HL-60 (cell line): ENCODE results near the gene SHOC1.

ENCODE experiments used
- DNase-seq, 2 experiments: peaks; one replicate each; pipeline ENCODE4 v3.0.0-alpha.2; 2010 to 2020; ENCODE audit warnings: low read depth in 1 of 2, low spot score in 1 of 2
- H3K27ac ChIP-seq: fragments of 250-450 bp; sonication (Bioruptor Pico); replicated peaks from 2 replicates; pipeline ENCODE4 v1.5.1; 2020; ENCODE audit warnings: mild to moderate bottlenecking, moderate library complexity
- H3K27me3 ChIP-seq: fragments of 250-450 bp; sonication (Bioruptor Pico); 2 replicates; pipeline ENCODE4 v1.5.1; 2021; ENCODE audit warnings: mild to moderate bottlenecking, moderate library complexity; ENCODE audit not compliant: insufficient read depth, poor library complexity, severe bottlenecking
- H3K4me3 ChIP-seq: replicated peaks from 2 replicates; pipeline ENCODE4 v1.5.1; 2011; ENCODE audit warnings: mild to moderate bottlenecking, control low read depth, low read length; ENCODE audit not compliant: insufficient read depth
- GABPA ChIP-seq: IDR thresholded peaks from 2 replicates; pipeline ENCODE4 v1.6.1; 2012; ENCODE audit warnings: low read depth
- POLR2AphosphoS5 ChIP-seq: IDR thresholded peaks from 2 replicates; pipeline ENCODE4 v1.6.1; 2012; ENCODE audit warnings: low read depth
- SPI1 ChIP-seq: IDR thresholded peaks from 2 replicates; pipeline ENCODE4 v1.6.1; 2012; ENCODE audit warnings: low read depth, mild to moderate bottlenecking, borderline replicate concordance
- TF ChIP-seq, protein P1 (sequence below): IDR thresholded peaks from one replicate; pipeline ENCODE4 v1.5.1; 2011; ENCODE audit warnings: low read length, control low read depth, inconsistent platforms; ENCODE audit not compliant: insufficient read depth
- TF ChIP-seq, protein P2 (sequence below): IDR thresholded peaks from 2 replicates; pipeline ENCODE4 v1.6.1; 2012; ENCODE audit warnings: low read depth; ENCODE audit not compliant: insufficient replicate concordance

SHOC1 gene

DNA sequence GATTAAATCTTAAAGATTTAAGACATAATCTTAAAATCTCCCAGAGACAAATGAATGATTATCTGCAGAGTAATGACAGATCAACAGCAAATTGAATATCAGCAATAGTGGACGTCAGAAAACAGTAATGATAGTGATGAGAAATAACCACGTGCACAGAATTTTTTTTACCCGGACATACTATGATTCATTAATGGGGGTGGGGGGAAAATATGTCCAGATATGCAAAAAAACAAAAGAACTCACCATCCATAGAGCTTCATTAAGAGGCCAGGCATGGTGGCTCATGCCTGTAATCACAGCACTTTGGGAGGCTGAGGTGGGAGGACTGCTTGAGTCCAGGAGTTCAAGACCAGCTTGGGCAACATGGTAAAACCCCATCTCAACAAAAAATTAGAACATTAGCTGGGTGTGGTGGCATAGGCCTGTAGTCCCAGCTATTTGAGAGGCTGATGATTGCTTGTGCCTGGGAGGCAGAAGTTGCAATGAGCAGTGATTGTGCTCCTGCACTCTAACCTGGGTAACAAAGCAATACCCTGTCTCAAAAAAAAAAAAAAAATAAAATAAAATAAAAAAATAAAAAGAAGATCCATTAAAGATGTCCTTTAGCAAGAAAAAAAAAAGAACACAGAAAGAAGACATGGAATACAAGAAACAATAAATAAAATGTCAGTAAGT lies 30.9 kb upstream of the SHOC1 start:
- Histone ChIP-seq H3K27me3 (no peaks in the 10 kb centered on the region), H3K27ac (no peak overlapping the region), H3K4me3 (no peak overlapping the region)
- no peak for DNase-seq
- TF ChIP-seq, protein P1, sequence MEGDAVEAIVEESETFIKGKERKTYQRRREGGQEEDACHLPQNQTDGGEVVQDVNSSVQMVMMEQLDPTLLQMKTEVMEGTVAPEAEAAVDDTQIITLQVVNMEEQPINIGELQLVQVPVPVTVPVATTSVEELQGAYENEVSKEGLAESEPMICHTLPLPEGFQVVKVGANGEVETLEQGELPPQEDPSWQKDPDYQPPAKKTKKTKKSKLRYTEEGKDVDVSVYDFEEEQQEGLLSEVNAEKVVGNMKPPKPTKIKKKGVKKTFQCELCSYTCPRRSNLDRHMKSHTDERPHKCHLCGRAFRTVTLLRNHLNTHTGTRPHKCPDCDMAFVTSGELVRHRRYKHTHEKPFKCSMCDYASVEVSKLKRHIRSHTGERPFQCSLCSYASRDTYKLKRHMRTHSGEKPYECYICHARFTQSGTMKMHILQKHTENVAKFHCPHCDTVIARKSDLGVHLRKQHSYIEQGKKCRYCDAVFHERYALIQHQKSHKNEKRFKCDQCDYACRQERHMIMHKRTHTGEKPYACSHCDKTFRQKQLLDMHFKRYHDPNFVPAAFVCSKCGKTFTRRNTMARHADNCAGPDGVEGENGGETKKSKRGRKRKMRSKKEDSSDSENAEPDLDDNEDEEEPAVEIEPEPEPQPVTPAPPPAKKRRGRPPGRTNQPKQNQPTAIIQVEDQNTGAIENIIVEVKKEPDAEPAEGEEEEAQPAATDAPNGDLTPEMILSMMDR = no peak
- no peak for TF ChIP-seq POLR2AphosphoS5
- no peak for TF ChIP-seq GABPA
- no peak for TF ChIP-seq SPI1
- TF ChIP-seq, protein P2, sequence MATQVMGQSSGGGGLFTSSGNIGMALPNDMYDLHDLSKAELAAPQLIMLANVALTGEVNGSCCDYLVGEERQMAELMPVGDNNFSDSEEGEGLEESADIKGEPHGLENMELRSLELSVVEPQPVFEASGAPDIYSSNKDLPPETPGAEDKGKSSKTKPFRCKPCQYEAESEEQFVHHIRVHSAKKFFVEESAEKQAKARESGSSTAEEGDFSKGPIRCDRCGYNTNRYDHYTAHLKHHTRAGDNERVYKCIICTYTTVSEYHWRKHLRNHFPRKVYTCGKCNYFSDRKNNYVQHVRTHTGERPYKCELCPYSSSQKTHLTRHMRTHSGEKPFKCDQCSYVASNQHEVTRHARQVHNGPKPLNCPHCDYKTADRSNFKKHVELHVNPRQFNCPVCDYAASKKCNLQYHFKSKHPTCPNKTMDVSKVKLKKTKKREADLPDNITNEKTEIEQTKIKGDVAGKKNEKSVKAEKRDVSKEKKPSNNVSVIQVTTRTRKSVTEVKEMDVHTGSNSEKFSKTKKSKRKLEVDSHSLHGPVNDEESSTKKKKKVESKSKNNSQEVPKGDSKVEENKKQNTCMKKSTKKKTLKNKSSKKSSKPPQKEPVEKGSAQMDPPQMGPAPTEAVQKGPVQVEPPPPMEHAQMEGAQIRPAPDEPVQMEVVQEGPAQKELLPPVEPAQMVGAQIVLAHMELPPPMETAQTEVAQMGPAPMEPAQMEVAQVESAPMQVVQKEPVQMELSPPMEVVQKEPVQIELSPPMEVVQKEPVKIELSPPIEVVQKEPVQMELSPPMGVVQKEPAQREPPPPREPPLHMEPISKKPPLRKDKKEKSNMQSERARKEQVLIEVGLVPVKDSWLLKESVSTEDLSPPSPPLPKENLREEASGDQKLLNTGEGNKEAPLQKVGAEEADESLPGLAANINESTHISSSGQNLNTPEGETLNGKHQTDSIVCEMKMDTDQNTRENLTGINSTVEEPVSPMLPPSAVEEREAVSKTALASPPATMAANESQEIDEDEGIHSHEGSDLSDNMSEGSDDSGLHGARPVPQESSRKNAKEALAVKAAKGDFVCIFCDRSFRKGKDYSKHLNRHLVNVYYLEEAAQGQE = no peak

DNA sequence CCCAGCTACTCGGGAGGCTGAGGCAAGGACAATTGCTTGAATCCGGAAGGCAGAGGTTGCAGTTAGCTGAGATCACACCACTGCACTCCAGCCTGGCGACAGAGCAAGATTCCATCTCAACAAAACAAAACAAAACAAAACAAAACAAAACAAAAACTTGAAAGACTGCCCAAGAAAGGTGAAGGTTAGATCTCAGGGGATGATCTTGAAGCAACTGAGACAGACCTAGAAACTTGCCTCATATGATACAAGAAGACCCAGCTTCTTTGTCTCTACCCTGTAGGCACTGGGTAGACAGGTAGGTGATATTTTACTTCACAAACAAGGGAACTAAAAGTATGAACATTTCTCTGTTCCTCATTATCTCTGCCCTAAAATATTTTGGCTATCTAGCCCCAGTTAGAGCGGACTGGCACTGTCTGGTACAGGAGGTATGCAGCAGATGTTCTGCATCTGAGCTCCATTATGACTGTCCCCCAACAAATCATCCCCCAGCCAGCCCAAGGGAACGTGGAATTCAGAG lies 26.3 kb upstream of the SHOC1 start:
- TF ChIP-seq POLR2AphosphoS5 (no peak), GABPA (no peak), SPI1 (no peak)
- TF ChIP-seq, protein P1 = no peak
- TF ChIP-seq, protein P2 = no peak
- Histone ChIP-seq H3K27me3 (no peaks in the 10 kb centered on the region), H3K4me3 (no peak overlapping the region), H3K27ac (no peak overlapping the region)
- DNase-seq = no peak

DNA sequence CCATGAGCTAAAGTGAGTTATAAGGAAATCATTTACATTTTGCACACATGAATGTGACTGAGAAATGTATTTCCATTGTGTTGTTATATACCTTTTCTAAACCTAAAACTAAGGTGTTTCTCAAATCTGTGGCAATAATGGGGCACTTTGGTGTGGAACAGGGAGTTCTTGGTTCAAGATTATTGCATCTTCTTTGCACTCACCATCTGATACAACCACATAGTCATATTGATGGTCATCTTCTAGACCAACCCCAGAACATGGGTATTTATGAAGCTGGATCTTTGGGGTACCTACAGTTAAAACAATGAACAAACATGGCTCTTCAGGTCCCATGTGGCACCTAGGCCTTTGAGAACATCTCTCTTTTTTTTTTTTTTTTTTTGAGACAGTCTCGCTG lies 24.6 kb upstream of the SHOC1 start:
- no peaks in the 10 kb centered on the region for H3K27me3 ChIP-seq
- no peak for DNase-seq
- H3K4me3 ChIP-seq = no peak overlapping the region
- no peak overlapping the region for H3K27ac ChIP-seq
- TF ChIP-seq POLR2AphosphoS5 = no peak
- TF ChIP-seq, protein P1 = no peak
- TF ChIP-seq, protein P2 = no peak
- TF ChIP-seq GABPA = no peak
- no peak for TF ChIP-seq SPI1
